ENCODE results near the gene ANKRD34A.

Gene ANKRD34A

GRCh38 chr1:145974721-145975120 lies 10.3 kb upstream of the ANKRD34A start:
- no peak for DNase-seq (ENCODE audit: extremely low read depth in 1 of 2, low read depth in 1 of 2)

DNA sequence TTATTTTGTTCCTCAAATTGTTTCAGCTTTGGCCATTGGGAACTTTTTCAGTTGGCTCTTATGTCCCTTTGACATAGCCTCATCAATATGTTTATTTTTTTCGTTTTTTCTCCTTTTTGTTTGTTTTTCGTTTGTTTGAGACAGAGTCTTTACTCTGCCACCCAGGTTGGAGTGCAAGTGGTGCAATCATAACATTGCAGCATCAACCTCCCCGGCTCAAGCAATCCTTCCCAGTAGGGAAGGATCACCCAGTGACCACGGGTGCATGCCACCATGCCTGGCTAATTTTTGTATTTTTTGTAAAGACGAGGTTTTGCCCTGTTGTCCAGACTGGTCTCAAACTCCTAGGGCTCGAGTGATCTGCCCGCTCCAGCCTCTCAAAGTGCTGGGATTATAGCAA lies 8.2 kb upstream of the ANKRD34A start:
- DNase-seq (ENCODE audit: extremely low read depth in 1 of 2, low read depth in 1 of 2), result no peak

- no peak for DNase-seq (ENCODE audit: extremely low read depth in 1 of 2, low read depth in 1 of 2)
Measured at GRCh38 chr1:145967288-145967687, 2.9 kb upstream of the ANKRD34A start.

GRCh38 chr1:145965119-145965744 lies 857 bp upstream of the ANKRD34A start:
- no peak for DNase-seq (ENCODE audit: extremely low read depth in 1 of 2, low read depth in 1 of 2)

DNA sequence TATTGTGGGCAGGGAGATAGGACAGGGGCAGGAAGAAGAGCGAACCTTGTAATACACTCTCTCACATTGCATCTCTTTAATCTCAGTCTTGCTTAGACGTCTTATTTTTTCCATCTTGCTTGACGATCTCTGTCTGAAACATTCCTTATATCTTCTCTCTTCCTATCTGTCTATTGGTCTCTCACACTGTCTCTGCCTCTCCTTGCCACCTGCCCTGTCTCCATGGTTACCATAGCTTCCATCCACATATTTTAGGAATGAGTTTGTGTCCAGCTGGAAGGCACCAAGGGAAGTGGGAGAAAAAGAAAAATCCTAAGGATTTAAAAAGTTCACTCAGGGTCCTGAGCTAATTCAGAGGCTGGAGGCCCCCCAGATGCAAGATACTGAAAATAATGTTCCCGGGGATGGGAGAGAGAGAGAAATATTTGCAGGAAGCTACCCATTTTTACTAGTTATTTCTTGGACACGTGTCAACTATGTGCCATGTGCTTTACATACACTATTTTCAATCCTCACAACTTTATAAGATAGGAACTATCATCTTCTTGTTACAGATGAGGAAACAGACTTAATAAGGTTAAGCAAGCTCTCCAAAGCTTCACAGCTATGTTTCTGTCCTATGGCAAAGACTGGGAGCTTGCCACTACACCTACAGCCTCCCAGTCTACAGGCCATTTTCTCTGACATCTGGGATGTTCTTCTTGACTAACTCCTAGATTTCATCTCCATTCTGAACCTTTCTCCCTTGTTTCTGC lies 933 bp downstream of the ANKRD34A start:
- no peak for DNase-seq (ENCODE audit: extremely low read depth in 1 of 2, low read depth in 1 of 2)

- no peak for DNase-seq (ENCODE audit: extremely low read depth in 1 of 2, low read depth in 1 of 2)
Measured at GRCh38 chr1:145962157-145963102, 1.9 kb downstream of the ANKRD34A start.

DNA sequence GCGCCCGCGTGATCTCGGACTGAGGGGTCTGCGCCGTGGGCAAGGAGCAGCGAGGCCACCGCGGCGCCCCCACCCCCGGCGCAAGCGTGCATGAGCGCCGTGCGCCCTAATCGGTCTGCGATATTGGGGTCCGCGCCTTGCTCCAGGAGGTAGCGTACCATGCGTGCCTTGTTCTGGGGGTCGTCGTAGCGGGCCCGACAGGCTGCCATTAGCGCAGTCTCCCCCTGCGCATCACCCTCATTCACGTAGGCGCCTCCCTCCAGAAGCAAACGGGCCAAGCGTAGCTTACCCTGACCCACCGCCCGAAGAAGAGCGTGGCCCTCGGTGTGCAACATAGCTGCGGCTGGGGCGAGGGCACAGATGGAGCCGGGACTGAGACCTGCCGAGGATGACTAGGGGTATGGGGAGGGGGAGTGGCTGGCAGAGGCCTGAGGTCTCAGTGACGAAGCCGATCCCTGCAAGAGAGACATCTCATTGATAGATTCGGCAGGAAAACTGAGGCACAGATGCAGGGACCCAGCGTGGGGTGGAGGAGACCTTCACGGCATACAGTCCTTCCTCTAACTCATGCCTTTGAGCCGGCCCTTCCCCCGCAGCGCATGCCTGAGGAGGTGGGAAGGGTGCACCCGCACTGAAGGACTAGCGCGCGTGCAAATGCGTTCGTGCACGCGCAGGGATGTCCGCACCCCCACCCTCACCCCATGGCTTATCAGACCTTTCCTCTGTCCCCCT lies 2.8 kb downstream of the ANKRD34A start:
- no peak for DNase-seq (ENCODE audit: extremely low read depth in 1 of 2, low read depth in 1 of 2)

- no peak for DNase-seq (ENCODE audit: extremely low read depth in 1 of 2, low read depth in 1 of 2)
Measured at GRCh38 chr1:145961109-145961424, 3.3 kb downstream of the ANKRD34A start.

- DNase-seq (ENCODE audit: extremely low read depth in 1 of 2, low read depth in 1 of 2), result no peak
Measured at GRCh38 chr1:145960468-145961108, 3.8 kb downstream of the ANKRD34A start.

DNA sequence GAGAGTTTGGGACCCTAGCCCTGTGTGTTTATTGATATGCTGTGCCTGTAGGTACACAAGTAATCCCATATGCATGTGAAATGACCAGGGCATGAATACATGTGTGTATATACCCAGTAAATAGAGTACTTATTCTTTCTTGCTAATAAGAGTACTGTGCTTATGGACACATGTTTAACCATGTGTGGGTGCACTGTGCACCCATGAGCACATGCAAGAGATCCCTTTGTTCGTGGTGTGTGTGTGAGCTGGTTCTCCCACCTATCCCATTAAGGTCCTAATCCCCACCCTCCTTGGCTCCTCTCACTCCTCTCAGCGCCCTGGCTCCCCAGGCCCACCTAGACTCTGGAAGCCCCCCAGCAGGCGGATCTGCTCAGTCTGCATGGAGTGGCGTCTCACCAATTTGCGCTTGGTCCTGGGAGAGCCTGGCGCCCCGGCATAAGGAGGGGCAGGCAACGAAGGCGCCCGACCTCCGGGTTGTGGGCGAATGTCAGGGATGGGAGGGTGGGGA lies 4.4 kb downstream of the ANKRD34A start:
- DNase-seq (ENCODE audit: extremely low read depth in 1 of 2, low read depth in 1 of 2), result no peak

DNA sequence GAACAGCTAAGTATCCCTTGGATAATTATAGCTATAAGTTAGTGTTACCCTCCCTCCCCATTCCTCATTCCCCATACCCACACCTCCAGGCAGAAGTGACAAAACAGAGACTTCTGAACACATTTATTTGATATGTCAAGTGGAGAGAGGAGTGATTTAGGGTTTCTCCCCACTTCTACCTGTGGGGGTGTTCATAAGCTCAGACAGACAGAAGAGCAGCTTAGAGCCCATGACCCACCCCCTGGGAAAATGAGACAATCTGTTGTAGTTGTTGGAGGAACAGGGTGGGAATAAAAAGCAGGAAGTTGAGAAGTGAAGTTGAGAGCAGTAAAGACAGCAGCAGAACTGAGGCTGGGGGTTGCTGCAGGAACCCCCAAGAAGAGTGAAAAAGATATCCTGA lies 5.0 kb downstream of the ANKRD34A start:
- DNase-seq (ENCODE audit: extremely low read depth in 1 of 2, low read depth in 1 of 2), result no peak

GRCh38 chr1:145958734-145959133 lies 5.6 kb downstream of the ANKRD34A start:
- DNase-seq (ENCODE audit: extremely low read depth in 1 of 2, low read depth in 1 of 2), result no peak

GRCh38 chr1:145957443-145958319 lies 6.7 kb downstream of the ANKRD34A start, which contains the start of gene LIX1L:
LIX1L (minus strand) TSS chr1:145958017; CDS start chr1:145957927, 90 bp downstream.
- peak; percentile 90 to 96 for DNase-seq (ENCODE audit: extremely low read depth in 1 of 2, low read depth in 1 of 2)

GRCh38 chr1:145956781-145957442 lies 7.5 kb downstream of the ANKRD34A start:
- no peak for DNase-seq (ENCODE audit: extremely low read depth in 1 of 2, low read depth in 1 of 2)

GRCh38 chr1:145956361-145956760 lies 8.0 kb downstream of the ANKRD34A start:
- DNase-seq (ENCODE audit: extremely low read depth in 1 of 2, low read depth in 1 of 2), result no peak

GRCh38 chr1:145955436-145955835 lies 8.9 kb downstream of the ANKRD34A start:
- DNase-seq (ENCODE audit: extremely low read depth in 1 of 2, low read depth in 1 of 2), result no peak

GRCh38 chr1:145953861-145954260 lies 10.5 kb downstream of the ANKRD34A start:
- no peak for DNase-seq (ENCODE audit: extremely low read depth in 1 of 2, low read depth in 1 of 2)

- no peak for DNase-seq (ENCODE audit: extremely low read depth in 1 of 2, low read depth in 1 of 2)
Measured at GRCh38 chr1:145952903-145953302, 11.5 kb downstream of the ANKRD34A start.

DNA sequence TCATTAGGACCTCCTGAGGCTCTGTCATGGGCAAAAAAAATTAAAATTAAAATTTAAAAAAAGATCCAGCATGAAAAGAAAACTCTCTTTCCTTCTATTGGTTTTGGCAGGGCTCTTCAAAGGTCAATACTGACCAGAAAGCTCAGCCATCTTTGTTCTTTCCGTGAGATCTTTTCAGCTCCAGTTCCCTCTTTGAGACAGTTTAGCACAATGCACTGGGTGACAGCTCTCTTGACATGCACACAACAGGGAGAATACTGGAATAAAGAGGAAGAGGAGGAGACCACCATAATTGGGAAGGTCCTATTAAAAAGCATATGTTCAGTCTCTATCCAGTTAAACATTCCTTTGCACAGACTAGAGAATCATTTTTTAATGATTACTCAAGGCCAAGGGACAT lies 12.8 kb downstream of the ANKRD34A start:
- no peak for DNase-seq (ENCODE audit: extremely low read depth in 1 of 2, low read depth in 1 of 2)

All from stimulated activated CD8-positive, alpha-beta memory T cell treated with anti-CD3 and anti-CD28 coated beads, Interleukin-7, amount 100 ng/mL, for 48 hours (primary cell).